ENCODE data around the gene PRSS12.
"Not testable (repeated sequence)": the region's sequence is repeated elsewhere in the genome, so short reads cannot be mapped to it uniquely, and the experiment has no call there.

PRSS12 gene, protein sequence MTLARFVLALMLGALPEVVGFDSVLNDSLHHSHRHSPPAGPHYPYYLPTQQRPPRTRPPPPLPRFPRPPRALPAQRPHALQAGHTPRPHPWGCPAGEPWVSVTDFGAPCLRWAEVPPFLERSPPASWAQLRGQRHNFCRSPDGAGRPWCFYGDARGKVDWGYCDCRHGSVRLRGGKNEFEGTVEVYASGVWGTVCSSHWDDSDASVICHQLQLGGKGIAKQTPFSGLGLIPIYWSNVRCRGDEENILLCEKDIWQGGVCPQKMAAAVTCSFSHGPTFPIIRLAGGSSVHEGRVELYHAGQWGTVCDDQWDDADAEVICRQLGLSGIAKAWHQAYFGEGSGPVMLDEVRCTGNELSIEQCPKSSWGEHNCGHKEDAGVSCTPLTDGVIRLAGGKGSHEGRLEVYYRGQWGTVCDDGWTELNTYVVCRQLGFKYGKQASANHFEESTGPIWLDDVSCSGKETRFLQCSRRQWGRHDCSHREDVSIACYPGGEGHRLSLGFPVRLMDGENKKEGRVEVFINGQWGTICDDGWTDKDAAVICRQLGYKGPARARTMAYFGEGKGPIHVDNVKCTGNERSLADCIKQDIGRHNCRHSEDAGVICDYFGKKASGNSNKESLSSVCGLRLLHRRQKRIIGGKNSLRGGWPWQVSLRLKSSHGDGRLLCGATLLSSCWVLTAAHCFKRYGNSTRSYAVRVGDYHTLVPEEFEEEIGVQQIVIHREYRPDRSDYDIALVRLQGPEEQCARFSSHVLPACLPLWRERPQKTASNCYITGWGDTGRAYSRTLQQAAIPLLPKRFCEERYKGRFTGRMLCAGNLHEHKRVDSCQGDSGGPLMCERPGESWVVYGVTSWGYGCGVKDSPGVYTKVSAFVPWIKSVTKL

GRCh38 chr4:118352843-118353533, at the start of gene PRSS12:
Gene PRSS12, minus strand, starts transcription at chr4:118353003. Its CDS starts 283 bp downstream, at chr4:118352720.
- peak; percentile 47 for DNase-seq

DNA sequence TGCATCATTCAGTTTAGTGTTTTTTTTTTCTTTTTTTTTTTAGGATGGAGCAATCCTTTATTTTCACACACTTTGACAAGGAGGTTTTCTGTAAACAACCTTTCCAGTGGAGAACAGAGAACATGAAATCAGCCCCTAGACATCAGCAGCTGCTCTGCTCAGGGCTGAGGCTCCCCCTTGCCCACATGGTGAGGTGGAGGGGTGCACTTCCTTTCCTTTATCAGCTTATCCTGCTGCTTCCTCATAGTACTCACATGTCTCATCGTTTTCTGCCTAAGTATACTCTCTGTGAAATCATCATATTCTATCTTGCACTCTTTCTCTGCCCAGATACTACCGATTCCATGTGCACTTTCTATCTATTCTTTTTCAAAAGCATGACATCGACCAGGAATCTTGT, 47.6 kb upstream of the PRSS12 start:
- DNase-seq: no peak

DNA sequence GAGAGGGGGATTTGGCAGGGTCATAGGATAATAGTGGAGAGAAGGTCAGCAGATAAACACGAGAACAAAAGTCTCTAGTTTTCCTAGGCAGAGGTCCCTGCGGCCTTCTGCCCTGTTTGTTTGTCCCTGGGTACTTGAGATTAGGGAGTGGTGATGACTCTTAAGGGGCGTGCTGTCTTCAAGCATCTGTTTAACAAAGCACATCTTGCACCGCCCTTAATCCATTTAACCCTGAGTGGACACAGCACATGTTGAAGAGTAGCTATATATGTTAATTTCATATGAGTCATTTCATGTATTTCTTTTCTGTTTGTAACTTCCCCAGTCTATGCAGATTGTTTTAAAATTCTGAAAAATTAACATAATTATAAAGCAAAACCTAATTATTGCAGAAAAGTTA, 47.1 kb upstream of the PRSS12 start:
- DNase-seq: peak; percentile 17

- no peak for DNase-seq
Measured at GRCh38 chr4:118398226-118399090, 45.7 kb upstream of the PRSS12 start.

DNA sequence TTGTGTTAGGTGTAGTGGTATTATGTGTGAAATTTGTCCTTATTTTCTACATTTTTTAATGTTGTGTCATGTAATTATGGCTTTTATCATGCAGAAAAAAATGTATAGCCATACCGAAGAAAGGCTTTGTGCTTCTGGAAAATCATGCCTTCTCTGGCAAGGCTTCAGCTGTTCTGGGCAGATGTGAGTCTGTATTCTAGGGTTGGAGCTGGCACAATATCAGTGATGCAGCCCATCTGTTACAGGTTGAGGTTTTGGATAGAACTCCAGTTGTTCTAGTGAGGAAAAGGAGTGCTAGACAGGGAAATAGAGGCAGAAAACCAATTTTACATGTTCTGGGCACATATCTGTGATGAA, 44.8 kb upstream of the PRSS12 start:
- no peak for DNase-seq

DNA sequence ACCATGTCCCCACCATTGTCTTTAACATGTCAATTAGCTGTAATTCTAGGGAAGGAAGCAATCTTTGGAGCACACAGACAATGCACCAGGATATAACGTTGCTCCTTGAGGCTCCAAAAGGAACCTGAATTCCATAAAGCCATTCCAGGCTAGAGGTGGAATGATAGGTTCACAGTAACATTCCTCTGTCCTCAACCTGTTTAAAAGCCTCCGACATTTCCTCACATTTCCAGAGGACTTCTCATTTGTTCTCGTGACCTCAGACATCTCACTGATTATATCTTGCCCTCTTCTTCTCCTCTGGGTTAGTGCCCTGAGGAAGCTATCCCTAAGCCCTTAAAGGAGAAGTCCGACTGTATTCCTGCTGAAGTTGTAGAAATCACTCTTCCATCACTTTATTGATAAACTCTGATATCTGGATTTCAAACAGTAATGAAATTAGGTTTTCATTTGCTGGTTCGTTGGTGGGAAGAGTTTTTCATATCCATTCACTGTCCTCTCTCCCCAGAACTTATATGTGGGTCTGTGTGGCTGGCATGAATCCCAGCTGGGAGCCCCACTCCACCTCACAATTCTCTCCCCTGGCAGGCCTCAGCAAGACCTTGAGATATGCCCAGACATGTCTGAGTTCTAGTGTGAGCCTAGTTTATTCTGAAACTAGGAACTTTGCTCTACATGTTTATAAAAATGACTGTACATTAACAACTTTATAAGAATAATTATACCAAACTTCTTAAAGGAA, 44.2 kb upstream of the PRSS12 start:
- DNase-seq: peak; percentile 4

GRCh38 chr4:118395057-118395644, 42.3 kb upstream of the PRSS12 start:
- DNase-seq: no peak

GRCh38 chr4:118392509-118392908, 39.7 kb upstream of the PRSS12 start:
- not testable (repeated sequence) for DNase-seq

DNA sequence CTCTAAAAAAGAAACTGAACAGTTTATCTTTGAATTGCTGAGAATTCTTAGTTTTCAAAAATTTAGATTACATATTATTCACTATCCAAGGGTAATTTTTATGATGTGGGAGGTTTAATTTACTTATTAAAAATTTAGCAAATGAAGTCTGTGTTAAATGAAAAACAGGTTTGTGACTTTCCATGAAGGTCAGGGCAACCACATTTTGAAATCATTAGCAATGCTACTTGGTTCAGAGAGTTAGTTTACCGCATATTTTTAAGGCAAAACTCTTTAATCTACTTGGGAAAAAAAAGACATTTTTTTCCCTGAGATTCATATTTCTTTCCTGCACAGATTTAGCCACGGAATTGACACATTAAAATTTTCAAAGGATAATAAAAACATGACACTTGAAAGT, 37.3 kb upstream of the PRSS12 start:
- no peak for DNase-seq

DNA sequence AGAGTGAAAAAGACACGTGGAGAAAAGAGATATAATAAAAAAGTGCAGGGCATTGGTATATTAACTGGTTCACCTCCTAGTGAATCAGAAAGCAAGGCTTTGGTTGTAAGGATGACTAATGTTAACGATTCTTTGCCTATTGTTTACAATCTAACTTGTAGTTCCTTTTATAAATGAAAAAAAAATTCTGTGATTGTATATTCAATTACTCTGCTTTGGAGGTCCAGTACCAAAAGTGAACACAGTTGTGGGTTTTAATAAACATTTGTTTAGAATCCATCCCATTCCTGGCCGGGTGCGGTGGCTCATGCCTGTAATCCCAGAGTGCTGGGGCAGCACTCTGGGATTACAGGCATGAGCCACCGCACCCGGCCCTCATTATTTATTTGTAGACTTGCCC, 36.9 kb upstream of the PRSS12 start:
- DNase-seq: no peak

GRCh38 chr4:118388606-118389005, 35.8 kb upstream of the PRSS12 start:
- DNase-seq: no peak

GRCh38 chr4:118381902-118382301, 29.1 kb upstream of the PRSS12 start:
- DNase-seq: no peak

DNA sequence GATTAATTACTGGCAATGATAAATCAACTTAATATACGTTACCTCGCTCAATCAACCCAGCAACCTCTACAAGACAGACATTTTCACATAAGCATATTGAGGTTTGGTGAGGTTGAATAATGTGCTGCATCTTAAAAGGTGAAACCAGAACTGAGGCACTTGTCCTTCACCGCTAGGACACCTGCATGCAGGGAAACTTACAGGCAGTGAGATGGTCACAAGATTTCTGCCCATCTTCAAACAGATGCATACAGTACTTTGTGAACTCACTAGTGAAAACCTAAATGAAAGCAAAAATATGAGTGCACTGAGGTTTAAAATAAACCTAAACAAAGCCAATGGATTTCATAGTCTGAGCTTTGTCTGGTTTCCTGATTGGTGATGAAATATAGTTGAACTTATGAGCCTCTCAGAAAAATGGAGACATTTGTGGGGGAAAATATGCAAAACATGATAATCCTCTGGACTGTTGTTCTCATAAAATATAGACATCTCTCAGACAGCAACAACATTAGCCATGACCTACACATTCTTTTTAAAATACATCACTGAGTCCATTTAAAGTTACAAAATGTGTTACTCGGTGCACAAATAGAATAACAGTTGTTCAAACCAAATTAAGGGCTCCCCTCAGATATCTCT, 20.9 kb upstream of the PRSS12 start:
- DNase-seq: no peak

DNA sequence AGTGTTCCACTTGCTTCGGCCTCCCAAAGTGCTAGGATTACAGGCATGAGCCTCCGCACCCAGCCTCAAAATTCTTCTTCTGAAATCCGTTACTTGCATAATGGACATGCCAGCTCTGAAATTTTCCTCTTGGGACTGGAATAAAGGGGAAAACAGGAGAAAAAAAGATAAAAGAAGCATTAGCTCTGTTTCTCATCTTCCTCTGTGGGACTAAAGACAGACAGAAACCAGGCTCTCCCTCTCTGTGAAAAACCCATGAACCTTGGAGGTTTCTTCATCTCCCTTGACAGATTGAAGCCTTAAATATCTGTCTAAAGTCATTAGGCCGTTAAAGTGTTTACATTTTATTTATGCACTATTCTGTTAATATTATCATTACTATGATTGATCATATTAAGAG, 19.4 kb upstream of the PRSS12 start:
- no peak for DNase-seq

- DNase-seq: no peak
Measured at GRCh38 chr4:118369231-118369630, 16.4 kb upstream of the PRSS12 start.

DNA sequence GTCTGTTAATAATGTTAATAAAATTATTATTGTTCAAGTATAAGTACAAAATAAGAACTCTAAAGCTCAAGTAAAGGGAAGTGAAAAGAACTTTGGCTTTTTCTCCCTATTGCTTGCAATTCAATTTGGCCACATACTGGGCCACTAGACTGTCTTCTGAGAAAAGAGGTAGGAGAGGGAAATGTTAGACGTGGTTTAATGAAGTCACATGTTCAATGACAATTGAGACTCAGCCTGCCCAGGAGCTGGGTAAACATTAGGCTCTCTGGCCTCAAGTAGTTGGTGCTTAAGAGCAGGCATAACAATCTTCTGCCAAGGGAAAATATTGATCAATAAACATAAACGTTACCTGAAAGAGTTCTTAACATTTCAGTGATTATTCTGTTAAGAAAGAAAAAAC, 15.1 kb upstream of the PRSS12 start:
- peak; percentile 1 for DNase-seq

- no peak for DNase-seq
Measured at GRCh38 chr4:118367361-118367760, 14.6 kb upstream of the PRSS12 start.

GRCh38 chr4:118363166-118363565, 10.4 kb upstream of the PRSS12 start:
- no peak for DNase-seq

DNA sequence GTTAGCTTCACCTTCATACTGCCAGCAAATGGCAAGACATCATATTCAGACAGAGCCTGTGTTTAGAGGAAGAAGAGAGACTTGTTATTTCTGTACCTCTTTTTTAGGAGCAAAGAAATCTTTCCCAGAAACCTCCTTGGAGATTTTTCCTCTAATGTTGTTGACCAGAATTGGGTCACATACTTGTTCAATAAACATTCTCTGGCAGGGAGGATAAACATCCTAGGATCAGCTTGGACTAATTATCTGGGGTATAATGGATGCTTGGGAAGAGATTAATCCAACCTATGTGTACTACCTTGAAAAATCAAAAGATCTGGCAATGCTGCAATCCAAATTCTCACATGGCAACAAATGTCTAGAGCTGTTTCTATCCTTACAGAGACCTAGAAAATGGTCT, 8.4 kb upstream of the PRSS12 start:
- no peak for DNase-seq

DNA sequence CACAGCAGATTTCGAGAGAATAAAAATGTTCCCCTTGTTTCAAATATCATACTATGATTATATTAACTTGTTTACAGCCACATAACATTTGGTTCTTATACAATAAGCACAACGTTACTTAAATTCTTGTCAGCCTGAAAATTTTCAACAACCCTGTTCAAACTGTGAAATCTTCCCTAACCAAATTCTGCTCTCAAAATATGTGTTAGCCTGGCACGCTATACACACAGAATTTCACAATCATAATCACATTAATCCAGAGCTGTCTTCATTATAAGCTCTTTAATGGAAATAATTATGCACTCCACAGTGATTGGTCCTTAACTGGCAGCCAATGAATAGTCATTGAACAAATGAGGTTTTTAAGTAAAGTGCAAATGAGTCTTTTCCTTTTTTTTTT, 7.3 kb upstream of the PRSS12 start:
- no peak for DNase-seq

DNA sequence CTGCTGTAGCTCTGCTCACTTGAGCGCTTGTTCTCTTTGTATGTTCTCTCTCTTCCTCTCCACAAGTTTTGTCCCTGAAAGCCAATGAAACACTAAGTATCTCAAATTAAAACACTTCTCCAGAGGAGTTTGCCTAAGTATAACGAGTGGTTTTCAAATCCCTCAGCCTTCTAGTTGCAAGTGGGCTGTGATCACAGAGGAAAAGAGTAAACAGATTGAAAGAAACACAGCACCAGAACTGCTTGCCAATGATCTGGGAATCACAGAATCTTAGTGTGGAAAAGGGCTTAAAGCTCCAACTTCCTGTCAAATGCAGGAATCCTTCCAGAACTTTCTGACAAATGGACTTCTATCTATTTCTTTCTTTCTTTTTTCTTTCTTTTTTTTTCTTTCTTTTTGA, 4.8 kb upstream of the PRSS12 start:
- DNase-seq: no peak

Data from NCI-H510A (cell line).